ENCODE data around the gene KCTD3.

The KCTD3 gene

DNA sequence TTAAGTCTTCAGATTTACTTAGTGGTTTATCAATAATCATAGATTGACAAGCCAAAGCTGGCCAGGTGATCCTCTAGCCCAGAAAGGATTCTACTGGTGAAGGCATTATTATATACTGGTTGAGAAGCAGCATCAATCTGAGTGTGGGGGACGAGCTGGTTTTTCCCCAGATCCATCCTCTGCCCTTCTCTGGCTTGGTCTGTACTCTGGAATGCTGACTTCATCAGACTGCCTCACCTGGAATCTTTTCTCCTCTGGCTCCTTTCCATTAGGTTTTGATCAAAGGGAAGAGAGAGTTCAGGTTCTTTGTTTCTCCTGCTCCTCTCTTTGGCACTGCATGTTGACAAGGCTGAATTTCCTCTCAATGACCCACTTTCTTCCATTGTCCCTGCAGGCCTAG lies 93.9 kb downstream of the KCTD3 start:
- DNase-seq: no peak

DNA sequence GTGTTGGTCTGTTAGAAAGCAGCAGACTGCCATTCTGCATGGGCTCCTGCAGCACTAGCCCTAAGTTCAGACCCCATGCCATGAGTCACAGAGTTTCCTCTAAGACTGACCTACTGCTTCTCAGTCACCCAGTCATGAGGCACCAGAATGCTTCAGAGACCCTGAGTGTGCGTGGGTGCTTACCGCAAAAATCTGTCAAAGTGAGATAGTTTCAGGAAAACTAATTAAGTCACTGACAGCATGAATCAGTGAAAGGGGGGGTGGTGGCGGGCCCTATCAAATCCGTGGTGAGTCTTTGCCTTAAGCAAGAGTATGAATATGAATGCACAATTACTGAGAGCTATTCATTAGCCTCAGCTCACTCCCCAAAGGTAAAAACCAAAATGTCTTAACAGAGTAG lies 98.1 kb downstream of the KCTD3 start:
- no peak for DNase-seq

DNA sequence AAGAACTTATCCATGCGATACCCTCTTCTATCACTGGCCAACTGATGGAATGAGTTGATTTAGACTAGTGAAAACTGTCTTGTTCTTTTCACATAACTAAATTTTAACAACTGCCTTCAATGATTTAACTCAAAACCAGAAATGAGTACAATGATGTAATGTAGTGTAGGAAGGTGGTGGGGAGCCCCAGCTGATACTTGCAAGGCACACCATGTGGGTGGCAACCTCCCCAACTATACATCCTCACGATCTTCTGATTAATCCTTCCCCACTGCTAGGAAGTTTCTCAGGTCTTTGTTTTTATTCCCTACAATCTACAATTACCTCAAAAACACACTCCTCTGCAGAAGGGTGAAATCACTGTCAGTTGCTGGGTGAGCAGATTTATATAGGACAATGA lies 100.7 kb downstream of the KCTD3 start:
- DNase-seq: no peak

DNA sequence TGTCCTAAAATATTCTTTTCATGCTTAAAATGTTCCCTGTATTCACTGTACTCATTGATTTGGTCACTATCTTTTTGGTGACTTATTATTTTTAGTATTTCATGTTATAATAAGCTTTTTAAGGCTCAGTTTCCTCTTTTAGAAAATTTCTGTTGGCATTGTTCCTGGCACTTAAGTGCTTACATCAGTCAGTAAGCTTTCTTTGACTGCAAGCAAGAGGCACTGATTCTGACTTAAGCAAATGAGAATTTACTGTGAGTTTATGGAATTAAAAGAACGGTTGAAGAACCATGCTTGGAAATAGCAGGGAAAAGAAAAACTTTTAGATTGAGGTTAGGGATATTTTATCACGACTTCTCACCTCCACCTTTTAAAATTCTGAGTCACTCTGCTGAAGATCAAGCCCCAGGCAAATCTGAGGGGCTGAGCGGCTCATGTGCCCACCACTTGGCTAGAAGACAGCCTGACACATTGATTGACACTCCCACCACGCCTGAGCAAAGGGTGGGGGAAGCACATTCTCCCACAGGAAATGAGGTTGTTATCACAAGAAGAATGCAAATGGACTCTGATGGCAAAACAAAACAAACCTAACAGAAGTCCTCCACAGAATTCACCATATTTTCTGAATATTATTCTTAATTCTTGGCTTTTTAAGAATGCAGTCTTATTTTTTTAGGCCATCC lies 102.8 kb downstream of the KCTD3 start:
- DNase-seq: no peak

Data from NCI-H1694 treated with DMSO at 0.1 percent for 48 hours (cell line).